22Rv1 (cell line): ENCODE data around the gene ACD.

ENCODE experiments used
- CTCF ChIP-seq: fragments of 450-650 bp; IDR thresholded peaks from 2 replicates; pipeline ENCODE4 v1.5.1; 2017; ENCODE audit warnings: mild to moderate bottlenecking
- ZFX ChIP-seq: fragments of 450-650 bp; IDR thresholded peaks from 2 replicates; pipeline ENCODE4 v1.6.1; 2017; ENCODE audit warnings: antibody characterized with exemption, borderline replicate concordance

- TF ChIP-seq CTCF (no peak), ZFX (no peak)
Measured at GRCh38 chr16:67647111-67647651, 12.9 kb downstream of the ACD start.
